HepG2 (cell line): ENCODE data around the gene C10orf90.

Experiments used
- ARNTL ChIP-seq: sonication (generic); formaldehyde crosslinking; IDR thresholded peaks from 2 replicates; pipeline ENCODE4 v1.4.0; 2020; ENCODE audit warnings: mild to moderate bottlenecking, missing genetic modification reagents
- CEBPB ChIP-seq: IDR thresholded peaks from 2 replicates; pipeline ENCODE4 v1.6.1; 2011; ENCODE audit warnings: low read depth, low read length, improper control_type of control experiment, borderline replicate concordance
- FOXO4 ChIP-seq: sonication (generic); formaldehyde crosslinking; conservative IDR thresholded peaks from 2 replicates; pipeline ENCODE4 v1.8.1; 2023; ENCODE audit warnings: missing genetic modification reagents
- RAD21 ChIP-seq: fragments of 450-650 bp; formaldehyde crosslinking; IDR thresholded peaks from 2 replicates; pipeline ENCODE4 v1.5.0; 2020; ENCODE audit warnings: mild to moderate bottlenecking
- TF ChIP-seq, protein P1 (sequence below): sonication (generic); formaldehyde crosslinking; IDR thresholded peaks from 2 replicates; pipeline ENCODE4 v1.5.1; 2020; ENCODE audit warnings: mild to moderate bottlenecking, missing genetic modification reagents, moderate library complexity

DNA sequence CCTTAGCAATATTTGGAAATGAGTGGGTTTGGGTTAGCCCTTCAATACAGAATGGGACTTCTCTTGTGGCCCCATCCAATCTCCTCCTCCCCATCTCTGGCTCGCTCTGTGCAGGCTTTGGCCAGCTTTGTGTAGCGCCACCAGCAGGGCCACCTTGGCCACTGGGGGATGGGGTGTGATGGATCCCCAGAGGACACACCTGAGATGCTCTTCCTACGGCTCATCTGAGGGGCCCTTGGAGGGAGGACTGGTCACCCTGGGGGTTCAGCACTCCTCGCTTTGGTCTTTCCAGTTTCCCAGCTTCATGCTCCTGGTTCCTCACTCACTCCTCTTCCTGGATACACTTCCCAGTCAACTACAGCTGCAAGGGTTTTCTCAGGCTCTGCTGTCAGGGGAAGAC lies 15.3 kb upstream of the C10orf90 start:
- TF ChIP-seq, protein P1, sequence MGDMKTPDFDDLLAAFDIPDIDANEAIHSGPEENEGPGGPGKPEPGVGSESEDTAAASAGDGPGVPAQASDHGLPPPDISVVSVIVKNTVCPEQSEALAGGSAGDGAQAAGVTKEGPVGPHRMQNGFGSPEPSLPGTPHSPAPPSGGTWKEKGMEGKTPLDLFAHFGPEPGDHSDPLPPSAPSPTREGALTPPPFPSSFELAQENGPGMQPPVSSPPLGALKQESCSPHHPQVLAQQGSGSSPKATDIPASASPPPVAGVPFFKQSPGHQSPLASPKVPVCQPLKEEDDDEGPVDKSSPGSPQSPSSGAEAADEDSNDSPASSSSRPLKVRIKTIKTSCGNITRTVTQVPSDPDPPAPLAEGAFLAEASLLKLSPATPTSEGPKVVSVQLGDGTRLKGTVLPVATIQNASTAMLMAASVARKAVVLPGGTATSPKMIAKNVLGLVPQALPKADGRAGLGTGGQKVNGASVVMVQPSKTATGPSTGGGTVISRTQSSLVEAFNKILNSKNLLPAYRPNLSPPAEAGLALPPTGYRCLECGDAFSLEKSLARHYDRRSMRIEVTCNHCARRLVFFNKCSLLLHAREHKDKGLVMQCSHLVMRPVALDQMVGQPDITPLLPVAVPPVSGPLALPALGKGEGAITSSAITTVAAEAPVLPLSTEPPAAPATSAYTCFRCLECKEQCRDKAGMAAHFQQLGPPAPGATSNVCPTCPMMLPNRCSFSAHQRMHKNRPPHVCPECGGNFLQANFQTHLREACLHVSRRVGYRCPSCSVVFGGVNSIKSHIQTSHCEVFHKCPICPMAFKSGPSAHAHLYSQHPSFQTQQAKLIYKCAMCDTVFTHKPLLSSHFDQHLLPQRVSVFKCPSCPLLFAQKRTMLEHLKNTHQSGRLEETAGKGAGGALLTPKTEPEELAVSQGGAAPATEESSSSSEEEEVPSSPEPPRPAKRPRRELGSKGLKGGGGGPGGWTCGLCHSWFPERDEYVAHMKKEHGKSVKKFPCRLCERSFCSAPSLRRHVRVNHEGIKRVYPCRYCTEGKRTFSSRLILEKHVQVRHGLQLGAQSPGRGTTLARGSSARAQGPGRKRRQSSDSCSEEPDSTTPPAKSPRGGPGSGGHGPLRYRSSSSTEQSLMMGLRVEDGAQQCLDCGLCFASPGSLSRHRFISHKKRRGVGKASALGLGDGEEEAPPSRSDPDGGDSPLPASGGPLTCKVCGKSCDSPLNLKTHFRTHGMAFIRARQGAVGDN (CRISPR knock-in tag), result no peak
- no peak for TF ChIP-seq RAD21
- no peak for TF ChIP-seq ARNTL (CRISPR knock-in tag)
- no peak for TF ChIP-seq FOXO4 (CRISPR knock-in tag)
- no peak for TF ChIP-seq CEBPB
